Common myeloid progenitor, CD34-positive (primary cell): ENCODE data around the gene ADAT1.

Experiments used
- CTCF ChIA-PET: fragments of 350-600 bp; sonication (Branson Sonifier 250); formaldehyde crosslinking; loops from one replicate; lab custom pipeline; 2021; ENCODE audit warnings: antibody characterized with exemption; lab: Charles Lee
- POLR2A ChIA-PET: fragments of 350-600 bp; sonication (Branson Sonifier 250); formaldehyde crosslinking; loops from one replicate; lab custom pipeline; 2021; ENCODE audit warnings: antibody characterized with exemption; lab: Charles Lee
- DNase-seq, 3 donors: peaks; one replicate each; pipeline versions ENCODE4 v3.0.0 to v3.0.0-alpha.2; 2013
- H3K27ac ChIP-seq, 2 experiments: 1 replicate in 1 of 2; 2 replicates in 1 of 2; pipeline ENCODE4 v1.7.0; 2013; ENCODE audit warnings: inconsistent platforms in 2 of 2, low read length in 2 of 2, mild to moderate bottlenecking in 2 of 2, low read depth in 1 of 2, moderate library complexity in 1 of 2; ENCODE audit not compliant: severe bottlenecking in 2 of 2, insufficient read depth in 1 of 2, poor library complexity in 1 of 2
- H3K27me3 ChIP-seq, 5 experiments: replicated peaks in 2 of 5; 1 replicate in 3 of 5; 2 replicates in 2 of 5; pipeline versions ENCODE4 v1.6.1 to v1.7.0; 2013; ENCODE audit warnings: low read length in 4 of 5, mild to moderate bottlenecking in 2 of 5, moderate library complexity in 2 of 5, inconsistent platforms in 1 of 5; ENCODE audit not compliant: insufficient read depth in 5 of 5, control insufficient read depth in 4 of 5
- H3K36me3 ChIP-seq, 4 experiments: 1 replicate in 2 of 4; 2 replicates in 2 of 4; pipeline versions ENCODE4 v1.6.1 to v1.7.0; 2013; ENCODE audit warnings: low read length in 3 of 4, control low read depth in 1 of 4, mild to moderate bottlenecking in 1 of 4; ENCODE audit not compliant: control insufficient read depth in 4 of 4, insufficient read depth in 4 of 4
- H3K4me1 ChIP-seq, 4 experiments: 1 replicate in 3 of 4; 2 replicates in 1 of 4; pipeline versions ENCODE4 v1.6.1 to v1.7.1; 2013; ENCODE audit warnings: low read length in 3 of 4, mild to moderate bottlenecking in 3 of 4, control low read depth in 1 of 4, inconsistent platforms in 1 of 4, moderate library complexity in 1 of 4; ENCODE audit not compliant: control insufficient read depth in 4 of 4, insufficient read depth in 4 of 4; ENCODE audit errors: control extremely low read depth in 1 of 4
- H3K4me3 ChIP-seq, 7 experiments: 1 replicate in 4 of 7; 2 replicates in 3 of 7; pipeline versions ENCODE4 v1.5.1 to v1.7.0; 2013; ENCODE audit warnings: mild to moderate bottlenecking in 7 of 7, low read length in 6 of 7, moderate library complexity in 6 of 7, inconsistent platforms in 2 of 7, low read depth in 2 of 7, control low read depth in 1 of 7; ENCODE audit not compliant: insufficient read depth in 4 of 7, control insufficient read depth in 1 of 7; ENCODE audit errors: extremely low read depth in 1 of 7
- H3K9me3 ChIP-seq, 5 experiments: 1 replicate in 4 of 5; 2 replicates in 1 of 5; pipeline versions ENCODE4 v1.6.1 to v1.7.1; 2013; ENCODE audit warnings: low read length in 4 of 5, mild to moderate bottlenecking in 2 of 5, inconsistent platforms in 1 of 5, low read depth in 1 of 5, moderate library complexity in 1 of 5; ENCODE audit not compliant: control insufficient read depth in 4 of 5, insufficient read depth in 2 of 5; ENCODE audit errors: control extremely low read depth in 1 of 5
- WGBS: methylation state at CpG from one replicate; pipeline ENCODE4 v1.1.5; 2013; ENCODE audit not compliant: insufficient coverage; 5-methylcytosine and 5-hydroxymethylcytosine counted together

Gene ADAT1

GRCh38 chr16:75614066-75614897 lies 8.8 kb downstream of the ADAT1 start:
- H3K4me3 ChIP-seq, result no peak overlapping the region
- peaks cover 7 to 63% (median 46%) of the 10 kb centered on the region in 4 experiments for H3K36me3 ChIP-seq
- no peaks in the 10 kb centered on the region for H3K4me1 ChIP-seq
- DNase-seq, result no peak
- ChIA-PET CTCF (no interaction called here), POLR2A (no interaction called here)
- 90% methylated on average over 3 of the region's 4 CpGs for WGBS
- H3K9me3 ChIP-seq, result no peaks in the 10 kb centered on the region
- H3K27me3 ChIP-seq, result no peaks in the 10 kb centered on the region
- H3K27ac ChIP-seq, result no peak overlapping the region

DNA sequence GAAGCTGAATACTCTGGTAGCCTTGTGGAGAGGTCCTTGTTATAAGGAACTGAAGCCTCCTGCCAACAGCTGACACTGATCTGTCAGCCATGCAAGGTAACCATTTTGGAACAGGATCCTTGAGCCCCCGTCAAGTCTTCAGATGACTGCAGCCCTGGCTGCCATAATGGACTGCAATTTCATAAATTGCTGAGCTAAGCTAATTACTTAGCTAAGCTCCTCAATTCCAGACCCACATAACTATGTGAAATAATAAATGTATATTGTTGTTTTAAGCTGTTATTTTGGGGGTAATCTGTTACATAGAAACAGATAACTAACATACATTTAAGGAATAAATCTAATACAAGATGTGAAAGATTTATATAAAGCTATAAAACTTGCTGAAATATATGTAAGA lies 16.6 kb downstream of the ADAT1 start:
- H3K36me3 ChIP-seq, result peaks cover 29 to 75% (median 57%) of the 10 kb centered on the region in 4 experiments
- CTCF ChIA-PET, result interaction anchor here (1.8 kb wide), 1 partner anchor 15 kb away, joined by 7 read pairs; no protein-coding TSS in a partner anchor
- H3K4me3 ChIP-seq, result no peak overlapping the region
- H3K27me3 ChIP-seq, result no peaks in the 10 kb centered on the region
- no CpG with 5 or more reads among the region's 1 CpG for WGBS
- no peak for DNase-seq
- no peak overlapping the region for H3K27ac ChIP-seq
- H3K9me3 ChIP-seq, result peaks cover 7 to 16% (median 13%) of the 10 kb centered on the region in 5 experiments
- H3K4me1 ChIP-seq, result no peaks in the 10 kb centered on the region
- POLR2A ChIA-PET, result no interaction called here

GRCh38 chr16:75603241-75603640 lies 19.8 kb downstream of the ADAT1 start:
- H3K36me3 ChIP-seq, result peaks cover 34 to 72% (median 55%) of the 10 kb centered on the region in 4 experiments
- no peak overlapping the region for H3K27ac ChIP-seq
- no peak overlapping the region for H3K4me3 ChIP-seq
- no peaks in the 10 kb centered on the region for H3K4me1 ChIP-seq
- DNase-seq, result no peak
- no peaks in the 10 kb centered on the region for H3K27me3 ChIP-seq
- 97% methylated on average over 4 of the region's 4 CpGs for WGBS
- ChIA-PET POLR2A (interaction anchor here (0.7 kb wide), 1 partner anchor 56 kb away, joined by 3 read pairs; no protein-coding TSS in a partner anchor), CTCF (interaction anchor here (1.1 kb wide), 1 partner anchor 18 kb away, joined by 4 read pairs; no protein-coding TSS in a partner anchor)
- H3K9me3 ChIP-seq, result peaks cover 7 to 16% (median 13%) of the 10 kb centered on the region in 5 experiments

DNA sequence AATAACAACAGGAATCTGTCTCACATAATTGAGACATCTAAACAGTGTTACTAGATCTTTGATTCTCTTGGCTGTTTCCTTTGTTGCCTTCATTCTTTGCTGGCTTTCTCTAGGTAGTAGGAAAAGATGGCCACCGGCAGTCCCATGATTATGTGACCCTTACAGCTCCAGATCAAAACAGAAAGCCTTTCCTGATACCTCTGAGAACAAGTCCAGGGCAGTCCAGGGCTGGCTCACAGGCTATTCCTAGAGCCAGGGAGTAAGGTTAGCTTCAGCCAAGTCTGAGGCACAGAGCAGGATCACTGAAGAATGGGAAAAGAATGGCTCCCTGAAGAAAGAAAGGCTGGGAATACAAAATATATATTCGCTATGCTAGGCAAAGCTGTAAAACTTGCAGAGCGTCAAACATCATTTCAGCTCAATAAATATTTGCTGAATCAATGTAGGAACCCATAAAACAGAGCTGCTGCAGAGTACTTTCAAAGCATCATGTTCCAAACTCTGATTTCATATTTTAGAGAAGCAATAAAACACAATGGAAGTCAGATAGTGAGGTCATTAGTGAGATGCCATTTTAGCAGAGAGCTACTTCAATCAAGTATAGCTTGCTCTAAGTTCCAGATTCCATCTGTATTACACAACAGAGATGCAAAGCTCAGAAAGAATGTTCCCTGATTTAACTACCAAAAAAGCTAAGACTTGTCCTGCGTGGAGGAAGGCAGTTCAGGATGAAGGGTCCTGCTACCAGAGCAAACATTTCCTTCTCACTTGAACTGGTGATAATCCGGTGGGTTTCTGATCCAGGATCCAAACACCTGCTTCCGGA lies 23.4 kb downstream of the ADAT1 start:
- Histone ChIP-seq H3K4me1 (peaks cover 3 to 7% (median 4%) of the 10 kb centered on the region in 4 experiments), H3K9me3 (peaks cover 6 to 18% (median 12%) of the 10 kb centered on the region in 5 experiments), H3K36me3 (peaks cover 24 to 56% (median 46%) of the 10 kb centered on the region in 4 experiments), H3K27me3 (no peaks in the 10 kb centered on the region), H3K27ac (no peak overlapping the region), H3K4me3 (no peak overlapping the region)
- DNase-seq, result no peak
- 98% methylated on average over 6 of the region's 6 CpGs for WGBS
- POLR2A ChIA-PET, result no interaction called here
- CTCF ChIA-PET, result interaction anchor here (1.2 kb wide), 1 partner anchor 10 kb away, joined by 4 read pairs; no protein-coding TSS in a partner anchor

- no peak overlapping the region for H3K27ac ChIP-seq
- H3K9me3 ChIP-seq, result peaks cover 0 to 5% (median 0%) of the 10 kb centered on the region in 5 experiments
- ChIA-PET POLR2A (no interaction called here), CTCF (interaction anchor here (0.8 to 1.2 kb wide), 3 partner anchors 15 to 30 kb away, joined by 3 read pairs; no protein-coding TSS in a partner anchor)
- H3K4me3 ChIP-seq, result no peak overlapping the region
- WGBS, result 72% methylated on average over 14 of the region's 17 CpGs
- DNase-seq, result peak; percentile 80 to 95 (median 90)
- H3K4me1 ChIP-seq, result peaks cover 9 to 24% (median 15%) of the 10 kb centered on the region in 4 experiments
- H3K36me3 ChIP-seq, result peaks cover 2 to 15% (median 11%) of the 10 kb centered on the region in 4 experiments
- no peaks in the 10 kb centered on the region for H3K27me3 ChIP-seq
Observed at GRCh38 chr16:75593825-75594820, 29.0 kb downstream of the ADAT1 start.

DNA sequence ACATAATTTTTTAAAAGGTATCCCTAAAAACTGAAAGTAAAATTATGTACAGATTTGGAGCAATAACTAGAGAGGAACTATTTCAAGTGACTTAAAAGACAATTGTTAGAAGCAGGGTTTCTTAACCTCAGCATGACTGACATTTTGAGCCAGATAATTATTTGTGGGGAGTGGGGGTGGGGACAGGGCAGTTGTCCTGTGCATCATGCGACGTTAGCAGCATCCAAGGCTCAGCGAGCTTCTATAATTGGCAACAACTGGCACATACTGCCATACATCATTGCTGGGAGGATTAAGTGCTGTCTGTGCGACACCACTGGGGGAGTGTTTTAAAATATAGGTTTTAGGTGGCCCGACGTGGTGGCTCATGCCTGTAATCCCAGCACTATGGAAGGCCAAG lies 29.8 kb downstream of the ADAT1 start:
- POLR2A ChIA-PET, result no interaction called here
- Histone ChIP-seq H3K9me3 (peaks cover 0 to 5% (median 0%) of the 10 kb centered on the region in 5 experiments), H3K4me1 (peaks cover 9 to 24% (median 15%) of the 10 kb centered on the region in 4 experiments), H3K27me3 (no peaks in the 10 kb centered on the region), H3K27ac (no peak overlapping the region), H3K4me3 (no peak overlapping the region), H3K36me3 (peaks cover 2 to 17% (median 12%) of the 10 kb centered on the region in 4 experiments)
- CTCF ChIA-PET, result interaction anchor here (0.9 to 1.2 kb wide), 2 partner anchors 14 to 29 kb away, joined by 3 read pairs; no protein-coding TSS in a partner anchor
- 94% methylated on average over 6 of the region's 6 CpGs for WGBS
- DNase-seq, result no peak
